Activated T-helper 1 cell treated with anti-CD3 and anti-CD28 coated beads, Interleukin-12 subunit alpha, Interleukin-12 subunit beta, Interleukin-2, Interleukin-4 antibody, amounts not matched to agents 30 ng/mL and 10 ng/mL and 1 ng/mL, durations not matched to agents 14 hours and 24 hours and 36 hours (primary cell): Measurements from ENCODE around the gene UNC119. TPM values are rescaled to one million over a fixed set of nuclear protein-coding genes. Genes with fewer than 3 reads are reported as not detected.

Experiments used
- DNase-seq: peaks from one replicate; pipeline ENCODE4 v3.0.0; 2021; ENCODE audit warnings: low spot score
- H3K27ac Mint-ChIP-seq: one replicate; pipeline ENCODE4 v1.8.0; 2021; ENCODE audit warnings: mild to moderate bottlenecking, mixed read lengths
- H3K27me3 Mint-ChIP-seq: one replicate; pipeline ENCODE4 v1.8.0; 2022; ENCODE audit warnings: mild to moderate bottlenecking, moderate library complexity, mixed read lengths; ENCODE audit not compliant: insufficient read depth
- H3K36me3 Mint-ChIP-seq: one replicate; pipeline ENCODE4 v1.8.0; 2021; ENCODE audit warnings: low read depth, mixed read lengths
- H3K4me1 Mint-ChIP-seq: one replicate; pipeline ENCODE4 v1.8.0; 2021; ENCODE audit warnings: low read depth, mixed read lengths
- H3K4me3 Mint-ChIP-seq: one replicate; pipeline ENCODE4 v1.8.0; 2021; ENCODE audit warnings: mild to moderate bottlenecking, moderate library complexity, mixed read lengths
- H3K9me3 Mint-ChIP-seq: one replicate; pipeline ENCODE4 v1.8.0; 2021; ENCODE audit warnings: mixed read lengths
- intact Hi-C: fragments of 100-400 bp; cut with micrococcal nuclease; formaldehyde crosslinking; loops from one replicate; pipeline ENCODE4 v1.15.1; 2024
- total RNA-seq: library from RNA; stranded (reverse); gene quantifications from 2 replicates; pipeline ENCODE4 v1.2.3, GENCODE V29; 2022

Gene UNC119
- total RNA-seq, 1 donor from 2014 or later: 63.9 TPM

DNA sequence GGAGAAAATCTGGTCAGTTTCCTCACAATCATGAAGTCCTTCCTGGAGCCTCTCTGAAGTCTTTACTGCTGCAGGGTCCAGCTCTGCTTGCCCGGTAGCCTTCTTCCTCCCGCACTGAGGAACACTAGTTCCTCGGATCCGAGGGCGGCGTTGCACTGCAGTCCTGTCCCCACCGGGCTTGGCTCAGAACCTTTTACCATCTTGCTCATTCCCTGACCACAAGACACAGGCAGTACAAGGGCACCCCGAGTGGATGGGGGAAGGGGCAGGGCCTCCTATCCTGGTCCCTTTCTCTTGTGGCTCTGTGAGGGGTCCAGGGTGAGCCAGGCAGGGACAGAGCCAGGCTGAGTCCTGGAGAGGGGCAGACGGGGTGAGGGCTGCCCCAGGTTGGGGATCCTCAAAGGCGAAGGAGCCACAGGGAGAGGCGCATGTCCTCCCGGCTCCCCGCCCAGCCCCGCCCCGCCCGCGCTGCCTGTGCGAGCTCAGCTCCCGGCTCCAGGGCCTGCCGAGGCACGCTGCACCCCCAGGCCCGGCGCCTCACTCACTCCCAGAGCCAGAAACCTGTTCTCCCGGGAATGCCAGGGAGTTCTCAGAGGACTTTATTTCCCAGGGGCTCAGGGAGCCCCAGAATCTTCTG, 44.7 kb downstream of the UNC119 start:
- intact Hi-C loops: no loop called here
- Mint-ChIP-seq H3K36me3 (no peaks in the 10 kb centered on the region), H3K4me1 (no peaks in the 10 kb centered on the region), H3K27me3 (peaks cover 4% of the 10 kb centered on the region), H3K4me3 (no peak overlapping the region), H3K9me3 (no peaks in the 10 kb centered on the region), H3K27ac (no peak overlapping the region)
- no peak for DNase-seq

DNA sequence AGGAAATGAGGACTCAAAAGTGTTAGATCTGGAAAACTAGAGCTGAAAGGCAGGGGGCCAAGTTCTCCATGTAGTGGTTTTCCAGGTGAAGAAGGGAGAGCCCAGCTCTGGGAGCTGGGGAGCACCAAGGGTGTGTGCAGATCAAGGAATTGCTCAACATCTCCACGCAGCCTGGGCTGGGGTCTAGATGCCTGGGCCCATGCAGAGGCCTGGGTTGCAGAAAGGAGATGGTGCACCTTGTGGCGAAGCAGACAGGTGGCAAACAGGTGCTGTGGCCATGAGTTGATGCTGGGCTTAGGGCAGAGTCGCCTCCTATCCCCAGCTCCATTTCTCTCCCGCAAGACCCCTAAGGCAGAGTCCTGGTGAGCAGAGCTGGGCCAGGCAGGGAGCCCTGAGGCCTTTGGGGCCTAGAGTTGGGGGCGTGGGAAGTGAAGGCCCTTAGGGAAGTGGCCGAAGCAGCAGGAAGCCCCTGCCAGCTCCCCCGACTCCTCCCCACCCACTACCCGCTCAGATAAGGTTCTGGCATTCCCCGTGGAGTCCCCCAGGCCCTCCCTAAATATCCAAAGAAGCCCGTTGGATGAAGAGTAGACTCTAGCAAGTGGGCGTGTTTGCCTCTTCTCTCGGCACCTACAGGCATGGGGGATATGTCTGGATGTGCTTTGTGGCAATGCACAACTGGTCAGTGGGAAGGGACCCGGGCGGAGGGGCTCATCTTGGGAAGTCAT, 45.5 kb downstream of the UNC119 start:
- H3K27ac Mint-ChIP-seq: no peak overlapping the region
- H3K4me3 Mint-ChIP-seq: no peak overlapping the region
- peaks cover 4% of the 10 kb centered on the region for H3K27me3 Mint-ChIP-seq
- H3K36me3 Mint-ChIP-seq: no peaks in the 10 kb centered on the region
- no peak for DNase-seq
- no peaks in the 10 kb centered on the region for H3K4me1 Mint-ChIP-seq
- H3K9me3 Mint-ChIP-seq: no peaks in the 10 kb centered on the region
- intact Hi-C loops: no loop called here

- no peak within 1 kb of the TSS for H3K27ac Mint-ChIP-seq
Measured at GRCh38 chr17:28505986-28506665, 46.3 kb downstream of the UNC119 start, which contains the start of gene FOXN1. Gene FOXN1, plus strand, starts transcription at chr17:28506348. Its CDS starts 17,622 bp downstream, at chr17:28523970.

DNA sequence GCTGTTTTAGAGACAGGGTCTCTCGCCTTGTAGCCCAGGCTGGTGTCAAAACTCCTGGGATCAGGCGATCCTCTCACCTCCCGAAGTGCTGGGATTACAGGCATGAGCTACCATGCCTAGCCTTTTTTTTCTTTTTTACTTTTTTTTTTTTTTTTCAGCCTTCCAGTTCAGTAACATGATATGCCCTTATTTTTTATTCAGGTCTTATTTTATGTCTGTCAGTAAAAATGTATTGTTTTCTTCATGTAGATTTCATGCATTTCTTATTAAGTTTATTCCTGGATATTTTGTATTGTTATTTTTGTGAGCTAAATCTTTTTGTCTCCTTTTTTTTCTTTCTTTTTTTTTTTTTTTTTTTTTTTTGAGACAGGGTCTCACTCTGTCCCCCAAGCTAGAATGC, 49.0 kb downstream of the UNC119 start:
- Mint-ChIP-seq H3K4me1 (no peaks in the 10 kb centered on the region), H3K9me3 (no peaks in the 10 kb centered on the region), H3K4me3 (no peak overlapping the region), H3K27me3 (peaks cover 3% of the 10 kb centered on the region), H3K36me3 (no peaks in the 10 kb centered on the region), H3K27ac (no peak overlapping the region)
- no peak for DNase-seq
- intact Hi-C loops: no loop called here

More at GRCh38 chr17:28505986-28506665, 46.3 kb downstream of the UNC119 start, which contains the start of gene FOXN1:
- Mint-ChIP-seq H3K36me3 (no peaks in the 10 kb centered on the region), H3K4me3 (no peak within 1 kb of the TSS), H3K27me3 (peaks cover 3% of the 10 kb centered on the region), H3K9me3 (no peaks in the 10 kb centered on the region), H3K4me1 (no peaks in the 10 kb centered on the region)
- intact Hi-C loops: no loop called here
- DNase-seq: no peak

DNA sequence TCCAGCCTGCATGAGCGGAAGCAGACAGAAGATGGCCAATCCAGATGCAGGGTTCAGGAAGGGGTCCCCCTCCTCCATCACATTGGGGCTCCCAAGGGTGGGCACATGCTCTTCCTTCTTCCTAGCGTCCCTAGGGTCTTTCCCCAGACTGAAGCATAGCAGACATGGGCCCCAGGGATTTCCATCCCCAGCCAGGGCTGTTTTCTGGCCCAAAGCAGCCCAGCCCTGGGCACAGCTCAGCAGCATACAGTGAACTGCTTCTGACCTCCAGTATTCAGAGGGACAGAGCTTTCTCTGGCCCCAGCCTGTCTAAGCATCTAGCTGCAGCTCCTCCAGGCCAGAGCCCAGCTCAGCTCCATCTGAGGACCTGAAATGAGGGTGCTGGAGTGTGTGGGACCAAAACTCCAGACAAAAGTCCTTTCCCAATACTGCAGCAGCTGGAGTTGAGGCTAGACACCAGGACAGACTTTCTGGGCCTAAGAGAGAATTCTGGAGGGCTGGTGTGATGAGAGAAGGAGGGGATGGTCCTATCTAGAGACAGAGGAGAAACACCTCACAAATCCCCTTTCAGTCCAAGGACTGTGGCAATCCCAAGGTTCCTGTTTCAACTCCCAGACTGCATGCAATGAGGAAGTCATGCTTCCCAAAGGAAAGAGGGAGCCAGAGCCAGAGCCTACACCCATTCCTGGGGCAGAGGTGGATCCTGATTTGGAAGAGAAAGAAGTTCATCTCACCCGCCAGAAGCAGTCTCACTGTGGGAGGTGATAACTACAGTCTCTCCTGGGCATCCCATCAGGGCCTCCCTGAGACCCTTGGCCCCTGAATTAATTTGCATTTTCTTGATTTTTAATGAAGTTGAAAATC, 50.8 kb downstream of the UNC119 start:
- Mint-ChIP-seq H3K36me3 (no peaks in the 10 kb centered on the region), H3K27ac (no peak overlapping the region)
- intact Hi-C loops: no loop called here

GRCh38 chr17:28500712-28501379, 51.6 kb downstream of the UNC119 start:
- Mint-ChIP-seq H3K4me3 (no peak overlapping the region), H3K27ac (no peak overlapping the region), H3K36me3 (no peaks in the 10 kb centered on the region), H3K4me1 (no peaks in the 10 kb centered on the region), H3K9me3 (no peaks in the 10 kb centered on the region), H3K27me3 (no peaks in the 10 kb centered on the region)
- intact Hi-C loops: no loop called here
- no peak for DNase-seq

More for the DNA sequence above, 50.8 kb downstream of the UNC119 start:
- no peak overlapping the region for H3K4me3 Mint-ChIP-seq
- no peaks in the 10 kb centered on the region for H3K27me3 Mint-ChIP-seq
- H3K4me1 Mint-ChIP-seq: no peaks in the 10 kb centered on the region
- DNase-seq: no peak
- H3K9me3 Mint-ChIP-seq: no peaks in the 10 kb centered on the region

DNA sequence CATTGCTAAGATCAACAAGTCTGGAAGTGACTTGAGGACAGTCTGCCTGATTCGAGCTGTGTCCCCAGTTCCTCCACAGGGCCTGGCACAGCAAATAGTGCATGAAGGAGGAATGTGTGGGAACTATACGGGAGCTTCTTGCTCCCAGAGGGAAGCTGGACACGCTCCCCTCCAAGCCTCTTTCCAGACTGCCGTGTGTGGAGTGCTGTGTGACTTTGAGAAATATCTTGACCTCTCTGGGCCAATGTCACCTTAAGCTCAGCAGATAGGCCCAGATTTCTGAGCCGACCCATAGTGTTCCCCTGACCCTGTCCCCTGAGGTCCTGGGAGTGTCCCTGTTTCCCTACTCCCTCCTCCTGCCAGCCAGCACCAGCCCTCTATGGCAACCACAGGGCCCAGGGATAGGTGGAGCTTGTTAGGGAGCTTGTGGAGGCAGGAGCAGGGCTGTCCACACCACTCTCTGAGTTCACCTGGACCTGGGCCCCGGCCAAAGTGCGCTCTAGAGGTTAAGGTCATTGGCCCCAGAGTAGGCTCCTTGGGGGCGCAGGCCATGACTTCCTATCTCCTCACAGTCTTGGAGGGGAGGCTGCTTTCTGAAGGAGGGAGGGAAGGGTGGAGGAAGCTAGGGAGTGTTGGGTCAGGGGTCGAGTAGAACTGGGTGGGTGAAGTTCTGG, 52.6 kb downstream of the UNC119 start:
- H3K27ac Mint-ChIP-seq: no peak overlapping the region
- H3K4me1 Mint-ChIP-seq: peaks cover 2% of the 10 kb centered on the region
- H3K27me3 Mint-ChIP-seq: no peaks in the 10 kb centered on the region
- intact Hi-C loops: no loop called here
- H3K36me3 Mint-ChIP-seq: no peaks in the 10 kb centered on the region
- H3K4me3 Mint-ChIP-seq: no peak overlapping the region
- no peaks in the 10 kb centered on the region for H3K9me3 Mint-ChIP-seq
- DNase-seq: no peak

DNA sequence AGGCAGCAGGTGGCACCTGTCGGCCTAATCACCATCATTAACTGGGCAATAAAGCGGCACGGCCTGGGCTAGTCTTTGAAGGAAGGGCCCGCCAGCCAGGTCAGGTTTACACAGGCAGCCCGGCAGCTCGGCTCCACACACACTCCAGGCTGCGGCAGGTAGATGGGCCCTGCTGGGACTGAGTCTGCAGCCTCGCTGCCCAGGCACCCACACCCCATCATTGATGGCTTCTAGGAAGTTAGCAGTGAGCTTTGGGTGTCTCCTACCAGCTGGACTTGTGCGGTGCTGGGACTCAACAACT, 53.1 kb downstream of the UNC119 start:
- H3K4me3 Mint-ChIP-seq: no peak overlapping the region
- no peak overlapping the region for H3K27ac Mint-ChIP-seq
- DNase-seq: no peak
- no peaks in the 10 kb centered on the region for H3K36me3 Mint-ChIP-seq
- no peaks in the 10 kb centered on the region for H3K9me3 Mint-ChIP-seq
- intact Hi-C loops: no loop called here
- no peaks in the 10 kb centered on the region for H3K27me3 Mint-ChIP-seq
- H3K4me1 Mint-ChIP-seq: peaks cover 4% of the 10 kb centered on the region

DNA sequence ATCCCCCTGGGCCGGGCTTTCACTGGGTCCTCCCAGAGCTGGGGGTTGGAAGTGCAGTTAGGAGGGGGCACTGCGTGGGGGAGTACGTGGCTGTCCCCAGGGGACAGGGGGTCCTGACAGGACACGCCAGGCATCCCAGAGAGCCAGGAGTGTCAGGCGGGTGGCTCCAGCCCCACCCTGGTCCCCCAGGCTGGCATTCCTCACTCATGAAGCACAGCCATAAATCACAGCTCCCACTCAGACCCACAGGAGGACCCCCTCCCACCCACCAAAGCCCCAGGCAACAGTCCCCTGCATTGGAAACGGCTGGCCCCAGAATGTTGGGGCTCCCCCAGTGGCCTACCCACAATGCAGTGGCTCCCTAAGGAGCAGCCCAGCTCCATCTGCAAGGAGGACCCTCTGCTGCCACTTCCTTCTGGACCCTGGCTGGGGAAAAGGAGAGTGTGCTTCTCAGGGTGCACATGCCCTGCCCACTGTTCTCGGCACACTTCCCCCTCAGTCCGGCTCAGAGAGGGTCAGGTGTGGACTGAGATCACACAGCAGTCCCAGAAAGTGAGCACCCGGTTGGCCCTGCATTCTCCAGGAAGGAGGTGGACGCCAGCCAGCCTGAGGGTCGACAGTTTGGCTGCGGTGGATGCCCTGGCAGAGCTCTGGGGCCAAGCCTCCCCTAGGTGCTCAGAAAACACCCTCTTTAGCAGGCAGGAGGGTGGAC, 53.6 kb downstream of the UNC119 start:
- Mint-ChIP-seq H3K4me1 (peaks cover 4% of the 10 kb centered on the region), H3K9me3 (no peaks in the 10 kb centered on the region), H3K4me3 (no peak overlapping the region), H3K36me3 (no peaks in the 10 kb centered on the region), H3K27ac (no peak overlapping the region), H3K27me3 (no peaks in the 10 kb centered on the region)
- DNase-seq: no peak
- intact Hi-C loops: no loop called here

- H3K27ac Mint-ChIP-seq: no peak overlapping the region
- no peak for DNase-seq
- no peaks in the 10 kb centered on the region for H3K27me3 Mint-ChIP-seq
- intact Hi-C loops: no loop called here
- peaks cover 4% of the 10 kb centered on the region for H3K4me1 Mint-ChIP-seq
- H3K36me3 Mint-ChIP-seq: no peaks in the 10 kb centered on the region
- H3K4me3 Mint-ChIP-seq: no peak overlapping the region
- no peaks in the 10 kb centered on the region for H3K9me3 Mint-ChIP-seq
Measured at GRCh38 chr17:28497931-28498330, 54.5 kb downstream of the UNC119 start.
